SJCRH30 (cell line): ENCODE data around the gene EAPP. TPM values are rescaled to one million over a fixed set of nuclear protein-coding genes. Genes with fewer than 3 reads are reported as not detected.
"Not testable (repeated sequence)": the region's sequence is repeated elsewhere in the genome, so short reads cannot be mapped to it uniquely, and the experiment has no call there.

Experiments
- DNase-seq, 2 experiments: peaks; one replicate each; pipeline ENCODE4 v3.0.0-alpha.2; 2015 to 2020
- H3K27ac ChIP-seq: fragments of 250-450 bp; sonication (Bioruptor Pico); 2 replicates; pipeline ENCODE4 v1.5.1; 2020; ENCODE audit warnings: mild to moderate bottlenecking, moderate library complexity
- H3K27me3 ChIP-seq: fragments of 250-450 bp; sonication (Bioruptor Pico); 2 replicates; pipeline ENCODE4 v1.5.1; 2020; ENCODE audit warnings: mild to moderate bottlenecking, moderate library complexity
- H3K36me3 ChIP-seq: fragments of 250-450 bp; sonication (Bioruptor Pico); 2 replicates; pipeline ENCODE4 v1.5.1; 2020; ENCODE audit warnings: mild to moderate bottlenecking, moderate library complexity
- H3K4me1 ChIP-seq: fragments of 250-450 bp; sonication (Bioruptor Pico); 2 replicates; pipeline ENCODE4 v1.5.1; 2020; ENCODE audit warnings: mild to moderate bottlenecking, moderate library complexity
- H3K4me3 ChIP-seq: fragments of 250-450 bp; sonication (Bioruptor Pico); 2 replicates; pipeline ENCODE4 v1.5.1; 2020; ENCODE audit warnings: mild to moderate bottlenecking, moderate library complexity
- H3K9me3 ChIP-seq: fragments of 250-450 bp; sonication (Bioruptor Pico); replicated peaks from 2 replicates; pipeline ENCODE4 v1.5.1; 2020; ENCODE audit warnings: mild to moderate bottlenecking, moderate library complexity
- total RNA-seq: library from RNA; depleted of rRNA; stranded (reverse); fragments of >200 nt; shearing (Covaris generic); gene quantifications from 2 replicates; pipeline ENCODE4 v1.2.3, GENCODE V29; 2014

Gene EAPP
- total RNA-seq, 1 experiment from 2014 or later: 58.5 TPM

- Histone ChIP-seq H3K4me3 (no peak overlapping the region), H3K36me3 (no peaks in the 10 kb centered on the region), H3K9me3 (no peaks in the 10 kb centered on the region), H3K27ac (no peak overlapping the region), H3K27me3 (no peaks in the 10 kb centered on the region), H3K4me1 (peaks cover 5% of the 10 kb centered on the region; the same call in 1 of the 2 replicates)
- no peak for DNase-seq
Measured at GRCh38 chr14:34507459-34507858, 32.0 kb downstream of the EAPP start.

GRCh38 chr14:34505124-34505491 is 34.4 kb downstream of the EAPP start:
- H3K4me1 ChIP-seq, H3K4me3 ChIP-seq, H3K27ac ChIP-seq, H3K36me3 ChIP-seq, DNase-seq, H3K27me3 ChIP-seq, H3K9me3 ChIP-seq: not testable (repeated sequence)

GRCh38 chr14:34504027-34504426 is 35.5 kb downstream of the EAPP start:
- H3K27ac ChIP-seq, H3K36me3 ChIP-seq, H3K9me3 ChIP-seq, H3K27me3 ChIP-seq, H3K4me3 ChIP-seq, DNase-seq, H3K4me1 ChIP-seq: not testable (repeated sequence)

- no peaks in the 10 kb centered on the region for H3K36me3 ChIP-seq
- no peak overlapping the region for H3K4me3 ChIP-seq
- no peak overlapping the region for H3K27ac ChIP-seq
- H3K27me3 ChIP-seq: no peaks in the 10 kb centered on the region
- no peak for DNase-seq
- H3K4me1 ChIP-seq: peaks cover 7% of the 10 kb centered on the region; the same call in 1 of the 2 replicates
- H3K9me3 ChIP-seq: no peaks in the 10 kb centered on the region
Measured at GRCh38 chr14:34502545-34503225, 36.8 kb downstream of the EAPP start.

GRCh38 chr14:34502001-34502400 is 37.5 kb downstream of the EAPP start:
- no peak for DNase-seq
- Histone ChIP-seq H3K27ac (no peak overlapping the region), H3K4me3 (no peak overlapping the region), H3K9me3 (no peaks in the 10 kb centered on the region), H3K4me1 (peaks cover 13% of the 10 kb centered on the region), H3K27me3 (no peaks in the 10 kb centered on the region), H3K36me3 (no peaks in the 10 kb centered on the region)

- DNase-seq: no peak
- H3K36me3 ChIP-seq: no peaks in the 10 kb centered on the region
- no peaks in the 10 kb centered on the region for H3K9me3 ChIP-seq
- no peaks in the 10 kb centered on the region for H3K27me3 ChIP-seq
- H3K4me1 ChIP-seq: peaks cover 17% of the 10 kb centered on the region
- no peak overlapping the region for H3K27ac ChIP-seq
- H3K4me3 ChIP-seq: no peak overlapping the region
Measured at GRCh38 chr14:34501004-34501580, 38.4 kb downstream of the EAPP start.

GRCh38 chr14:34498684-34499412 is 40.7 kb downstream of the EAPP start:
- H3K36me3 ChIP-seq: no peaks in the 10 kb centered on the region
- H3K27me3 ChIP-seq: no peaks in the 10 kb centered on the region
- no peaks in the 10 kb centered on the region for H3K9me3 ChIP-seq
- peaks cover 12% of the 10 kb centered on the region for H3K4me1 ChIP-seq
- no peak overlapping the region for H3K27ac ChIP-seq
- H3K4me3 ChIP-seq: no peak overlapping the region
- peak in 1 of 2 experiments; percentile 41 for DNase-seq

- Histone ChIP-seq H3K4me3 (peak overlapping the region; percentile 30), H3K36me3 (no peaks in the 10 kb centered on the region), H3K27me3 (no peaks in the 10 kb centered on the region), H3K9me3 (no peaks in the 10 kb centered on the region), H3K4me1 (peaks cover 12% of the 10 kb centered on the region), H3K27ac (peak overlapping the region; percentile 86)
- DNase-seq: peak; percentile 90 to 96
Measured at GRCh38 chr14:34496679-34497513, 42.6 kb downstream of the EAPP start.

- H3K4me3 ChIP-seq: no peak overlapping the region
- H3K27ac ChIP-seq: peak overlapping the region; percentile 86
- no peaks in the 10 kb centered on the region for H3K27me3 ChIP-seq
- DNase-seq: no peak
- no peaks in the 10 kb centered on the region for H3K36me3 ChIP-seq
- H3K9me3 ChIP-seq: no peaks in the 10 kb centered on the region
- H3K4me1 ChIP-seq: peaks cover 12% of the 10 kb centered on the region
Measured at GRCh38 chr14:34496007-34496678, 43.4 kb downstream of the EAPP start.

- H3K9me3 ChIP-seq: no peaks in the 10 kb centered on the region
- no peak for DNase-seq
- no peaks in the 10 kb centered on the region for H3K4me1 ChIP-seq
- H3K27ac ChIP-seq: no peak overlapping the region
- H3K27me3 ChIP-seq: no peaks in the 10 kb centered on the region
- H3K4me3 ChIP-seq: no peak overlapping the region
- no peaks in the 10 kb centered on the region for H3K36me3 ChIP-seq
Measured at GRCh38 chr14:34489324-34489723, 50.2 kb downstream of the EAPP start.

GRCh38 chr14:34488528-34488927 is 51.0 kb downstream of the EAPP start:
- H3K4me3 ChIP-seq: no peak overlapping the region
- H3K4me1 ChIP-seq: no peaks in the 10 kb centered on the region
- DNase-seq: no peak
- no peaks in the 10 kb centered on the region for H3K27me3 ChIP-seq
- H3K9me3 ChIP-seq: no peaks in the 10 kb centered on the region
- no peak overlapping the region for H3K27ac ChIP-seq
- no peaks in the 10 kb centered on the region for H3K36me3 ChIP-seq

- Histone ChIP-seq H3K27me3 (no peaks in the 10 kb centered on the region), H3K4me1 (no peaks in the 10 kb centered on the region), H3K9me3 (no peaks in the 10 kb centered on the region), H3K36me3 (no peaks in the 10 kb centered on the region), H3K4me3 (no peak overlapping the region), H3K27ac (no peak overlapping the region)
- no peak for DNase-seq
Measured at GRCh38 chr14:34484726-34485125, 54.8 kb downstream of the EAPP start.

GRCh38 chr14:34482463-34482862 is 57.0 kb downstream of the EAPP start:
- H3K4me3 ChIP-seq: no peak overlapping the region
- no peaks in the 10 kb centered on the region for H3K4me1 ChIP-seq
- no peak for DNase-seq
- H3K9me3 ChIP-seq: no peaks in the 10 kb centered on the region
- no peak overlapping the region for H3K27ac ChIP-seq
- H3K27me3 ChIP-seq: no peaks in the 10 kb centered on the region
- no peaks in the 10 kb centered on the region for H3K36me3 ChIP-seq

GRCh38 chr14:34479694-34480093 is 59.8 kb downstream of the EAPP start:
- Histone ChIP-seq H3K27ac (no peak overlapping the region), H3K27me3 (no peaks in the 10 kb centered on the region), H3K9me3 (no peaks in the 10 kb centered on the region), H3K4me1 (no peaks in the 10 kb centered on the region), H3K4me3 (no peak overlapping the region), H3K36me3 (no peaks in the 10 kb centered on the region)
- DNase-seq: no peak
